ENCODE data around the gene MAP3K4. TPM values are rescaled to one million over a fixed set of nuclear protein-coding genes. Genes with fewer than 3 reads are reported as not detected.

Gene MAP3K4
- total RNA-seq, 1 experiment from 2014 or later, result 37.1 TPM

DNA sequence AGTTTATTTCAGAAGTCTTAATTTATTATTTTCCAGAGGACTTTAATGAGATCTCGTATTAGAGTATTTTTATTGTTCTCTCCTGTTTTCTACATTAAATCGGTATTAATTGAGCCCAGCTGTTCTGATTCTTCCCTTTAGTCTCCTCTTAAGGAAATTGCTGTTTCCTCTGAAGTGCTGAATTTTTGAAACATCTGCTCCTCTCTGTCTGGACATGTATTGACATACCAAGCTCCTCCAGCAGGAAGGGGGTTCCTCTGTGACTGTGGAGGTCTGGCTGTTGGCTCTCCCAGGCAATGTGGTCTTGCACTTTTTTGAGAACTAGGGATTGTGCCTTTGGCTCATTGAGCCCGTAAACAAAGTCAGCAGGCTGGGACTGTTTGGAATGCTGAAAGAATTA lies 74.9 kb downstream of the MAP3K4 start:
- H3K27me3 ChIP-seq (replicated peaks; ENCODE audit: insufficient read depth, low read depth, low read length, poor library complexity), result no peaks in the 10 kb centered on the region
- intact Hi-C loops (cut with micrococcal nuclease; ENCODE audit: unreplicated experiment), result no loop called here
- H3K9me3 ChIP-seq (ENCODE audit: low read depth, low read length, poor library complexity, severe bottlenecking), result no peaks in the 10 kb centered on the region
- no peak for TF ChIP-seq EZH2 (IDR thresholded peaks at IDR 0.05; ENCODE audit: borderline replicate concordance, low read depth, low read length, poor library complexity, severe bottlenecking)
- TF ChIP-seq, protein P1, sequence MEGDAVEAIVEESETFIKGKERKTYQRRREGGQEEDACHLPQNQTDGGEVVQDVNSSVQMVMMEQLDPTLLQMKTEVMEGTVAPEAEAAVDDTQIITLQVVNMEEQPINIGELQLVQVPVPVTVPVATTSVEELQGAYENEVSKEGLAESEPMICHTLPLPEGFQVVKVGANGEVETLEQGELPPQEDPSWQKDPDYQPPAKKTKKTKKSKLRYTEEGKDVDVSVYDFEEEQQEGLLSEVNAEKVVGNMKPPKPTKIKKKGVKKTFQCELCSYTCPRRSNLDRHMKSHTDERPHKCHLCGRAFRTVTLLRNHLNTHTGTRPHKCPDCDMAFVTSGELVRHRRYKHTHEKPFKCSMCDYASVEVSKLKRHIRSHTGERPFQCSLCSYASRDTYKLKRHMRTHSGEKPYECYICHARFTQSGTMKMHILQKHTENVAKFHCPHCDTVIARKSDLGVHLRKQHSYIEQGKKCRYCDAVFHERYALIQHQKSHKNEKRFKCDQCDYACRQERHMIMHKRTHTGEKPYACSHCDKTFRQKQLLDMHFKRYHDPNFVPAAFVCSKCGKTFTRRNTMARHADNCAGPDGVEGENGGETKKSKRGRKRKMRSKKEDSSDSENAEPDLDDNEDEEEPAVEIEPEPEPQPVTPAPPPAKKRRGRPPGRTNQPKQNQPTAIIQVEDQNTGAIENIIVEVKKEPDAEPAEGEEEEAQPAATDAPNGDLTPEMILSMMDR (conservative IDR thresholded peaks at IDR 0.05; ENCODE audit: low read depth, low read length), result no peak
- H3K36me3 ChIP-seq (ENCODE audit: insufficient read depth, low read length, poor library complexity, severe bottlenecking), result no peaks in the 10 kb centered on the region
- ChIA-PET CTCF (no interaction called here), POLR2A (ENCODE audit: low non-redundant PET) (no interaction called here)
- H3K27ac ChIP-seq (ENCODE audit: low read depth, low read length, poor library complexity, severe bottlenecking), result no peak overlapping the region
- BruUV-seq (replicated peaks), result no TSS peak
- peaks cover 10% of the 10 kb centered on the region for H3K4me1 ChIP-seq (ENCODE audit: insufficient read depth, low read length, poor library complexity, severe bottlenecking)
- DNase-seq (ENCODE audit: low spot score), result peak; percentile 23
- H3K4me3 ChIP-seq (ENCODE audit: low read depth, low read length, poor library complexity, severe bottlenecking), result no peak overlapping the region

DNA sequence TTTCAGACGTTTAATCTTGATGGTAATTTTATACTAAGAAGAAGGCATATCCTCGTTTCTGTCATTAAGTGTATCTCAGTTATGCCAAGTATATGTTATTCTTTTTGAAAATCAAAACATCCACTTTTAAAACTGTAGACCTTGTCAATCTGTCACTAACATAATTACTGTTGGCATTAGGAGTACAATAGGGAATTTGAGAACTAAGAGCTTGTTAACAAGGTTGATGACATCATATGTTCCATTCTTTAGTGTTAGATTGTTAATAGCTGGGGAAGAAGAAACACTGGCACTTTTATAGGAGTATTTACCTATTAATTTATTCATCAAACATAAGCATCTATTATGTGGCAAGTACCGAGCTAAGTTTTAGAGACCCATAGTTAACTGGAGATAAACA lies 76.2 kb downstream of the MAP3K4 start:
- intact Hi-C loops (cut with micrococcal nuclease; ENCODE audit: unreplicated experiment), result no loop called here
- no peak overlapping the region for H3K27ac ChIP-seq (ENCODE audit: low read depth, low read length, poor library complexity, severe bottlenecking)
- TF ChIP-seq, protein P1 (conservative IDR thresholded peaks at IDR 0.05; ENCODE audit: low read depth, low read length), result no peak
- no peak for TF ChIP-seq EZH2 (IDR thresholded peaks at IDR 0.05; ENCODE audit: borderline replicate concordance, low read depth, low read length, poor library complexity, severe bottlenecking)
- H3K36me3 ChIP-seq (ENCODE audit: insufficient read depth, low read length, poor library complexity, severe bottlenecking), result no peaks in the 10 kb centered on the region
- DNase-seq (ENCODE audit: low spot score), result no peak
- POLR2A ChIA-PET (ENCODE audit: low non-redundant PET), result no interaction called here
- H3K4me1 ChIP-seq (ENCODE audit: insufficient read depth, low read length, poor library complexity, severe bottlenecking), result peaks cover 10% of the 10 kb centered on the region
- no TSS peak for BruUV-seq (replicated peaks)
- H3K4me3 ChIP-seq (ENCODE audit: low read depth, low read length, poor library complexity, severe bottlenecking), result no peak overlapping the region
- no peaks in the 10 kb centered on the region for H3K9me3 ChIP-seq (ENCODE audit: low read depth, low read length, poor library complexity, severe bottlenecking)
- CTCF ChIA-PET, result no interaction called here
- H3K27me3 ChIP-seq (replicated peaks; ENCODE audit: insufficient read depth, low read depth, low read length, poor library complexity), result no peaks in the 10 kb centered on the region

DNA sequence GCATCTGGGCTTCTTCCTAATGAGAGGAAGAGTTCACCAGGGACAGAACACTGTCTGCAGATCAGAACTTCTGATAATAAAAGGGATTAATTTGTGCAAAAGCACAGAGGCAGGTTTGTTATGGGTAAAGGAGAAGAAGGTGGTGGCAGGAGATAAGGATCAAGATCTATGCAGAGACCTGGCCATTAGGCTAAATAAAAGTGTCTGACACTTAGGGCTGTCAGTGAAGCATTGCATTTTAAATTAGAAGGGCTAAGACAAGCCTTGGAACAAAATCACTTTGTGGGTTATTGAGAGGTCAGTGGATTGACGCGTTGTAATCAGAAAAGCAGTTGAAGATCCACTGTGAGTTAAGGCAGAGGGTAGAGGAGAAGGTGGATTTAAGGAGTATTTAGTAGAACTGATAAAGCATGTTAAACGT lies 76.8 kb downstream of the MAP3K4 start:
- H3K27ac ChIP-seq (ENCODE audit: low read depth, low read length, poor library complexity, severe bottlenecking), result no peak overlapping the region
- intact Hi-C loops (cut with micrococcal nuclease; ENCODE audit: unreplicated experiment), result no loop called here
- CTCF ChIA-PET, result no interaction called here
- POLR2A ChIA-PET (ENCODE audit: low non-redundant PET), result no interaction called here
- DNase-seq (ENCODE audit: low spot score), result no peak
- H3K4me1 ChIP-seq (ENCODE audit: insufficient read depth, low read length, poor library complexity, severe bottlenecking), result peaks cover 10% of the 10 kb centered on the region
- no peak overlapping the region for H3K4me3 ChIP-seq (ENCODE audit: low read depth, low read length, poor library complexity, severe bottlenecking)
- TF ChIP-seq, protein P1 (conservative IDR thresholded peaks at IDR 0.05; ENCODE audit: low read depth, low read length), result no peak
- no peak for TF ChIP-seq EZH2 (IDR thresholded peaks at IDR 0.05; ENCODE audit: borderline replicate concordance, low read depth, low read length, poor library complexity, severe bottlenecking)
- no peaks in the 10 kb centered on the region for H3K27me3 ChIP-seq (replicated peaks; ENCODE audit: insufficient read depth, low read depth, low read length, poor library complexity)
- BruUV-seq (replicated peaks), result no TSS peak
- H3K36me3 ChIP-seq (ENCODE audit: insufficient read depth, low read length, poor library complexity, severe bottlenecking), result no peaks in the 10 kb centered on the region
- no peaks in the 10 kb centered on the region for H3K9me3 ChIP-seq (ENCODE audit: low read depth, low read length, poor library complexity, severe bottlenecking)

Measured in A673 (cell line).